Frontal cortex (tissue), 4 donors: ENCODE data around the gene NUP160. TPM values are rescaled to one million over a fixed set of nuclear protein-coding genes. Genes with fewer than 3 reads are reported as not detected.
"Not testable (repeated sequence)": the region's sequence is repeated elsewhere in the genome, so short reads cannot be mapped to it uniquely, and the experiment has no call there.

Source experiments
- DNase-seq, 2 donors: peaks; one replicate each; pipeline ENCODE4 v3.0.0; 2012; ENCODE audit warnings: low spot score in 2 of 2
- FAIRE-seq: peaks from 2 replicates; lab custom pipeline; 2012; peaks lifted over from hg19 to GRCh38; lab: Jason Lieb, UNC
- total RNA-seq: library from RNA; depleted of rRNA; stranded (reverse); fragments of >200 nt; gene quantifications from one replicate; pipeline ENCODE4 v1.2.3, GENCODE V29; 2014
- donor health status: control.
- donor health status: control.
- donor health status: control.

The NUP160 gene
- total RNA-seq, 1 donor from 2014 or later: 57.5 TPM

DNA sequence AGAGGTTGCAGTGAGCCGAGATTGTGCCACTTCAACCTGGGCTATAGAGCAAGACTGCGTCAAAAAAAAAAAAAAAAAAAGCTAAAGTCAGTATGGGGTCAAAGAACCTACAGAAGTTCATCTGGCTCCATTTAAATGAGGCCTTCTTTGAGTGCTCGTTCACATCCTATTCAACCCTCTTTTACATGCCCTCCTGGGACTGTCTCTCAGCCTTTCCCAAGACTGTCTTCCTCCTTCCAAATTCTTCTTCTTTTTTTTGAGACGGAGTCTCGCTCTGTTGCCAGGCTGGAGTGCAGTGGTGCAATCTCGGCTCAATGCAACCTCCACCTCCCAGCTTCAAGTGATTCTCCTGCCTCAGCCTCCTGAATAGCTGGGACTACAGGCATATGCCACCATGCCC, 18.7 kb upstream of the NUP160 start:
- FAIRE-seq, DNase-seq: not testable (repeated sequence)

DNA sequence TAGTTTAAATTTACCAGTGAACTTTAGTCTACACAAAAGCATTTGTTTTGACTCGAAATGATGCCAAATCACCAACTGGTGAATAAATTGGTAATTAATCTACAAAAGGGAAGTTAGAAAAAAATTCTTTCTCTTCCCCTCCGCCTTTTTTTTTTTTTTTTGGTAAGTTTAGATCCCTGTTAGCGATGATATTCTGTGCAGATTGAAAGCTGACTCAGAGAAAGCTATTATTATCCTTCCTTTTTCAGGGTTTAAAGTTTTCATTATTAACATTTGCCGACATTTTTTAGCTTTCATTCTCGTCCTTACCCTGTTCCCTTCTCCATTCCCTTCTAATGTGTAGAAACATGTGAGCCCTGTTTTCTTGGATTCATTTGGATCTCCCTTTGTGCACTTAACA, 16.8 kb upstream of the NUP160 start:
- DNase-seq (no peak), FAIRE-seq (no peak)

DNA sequence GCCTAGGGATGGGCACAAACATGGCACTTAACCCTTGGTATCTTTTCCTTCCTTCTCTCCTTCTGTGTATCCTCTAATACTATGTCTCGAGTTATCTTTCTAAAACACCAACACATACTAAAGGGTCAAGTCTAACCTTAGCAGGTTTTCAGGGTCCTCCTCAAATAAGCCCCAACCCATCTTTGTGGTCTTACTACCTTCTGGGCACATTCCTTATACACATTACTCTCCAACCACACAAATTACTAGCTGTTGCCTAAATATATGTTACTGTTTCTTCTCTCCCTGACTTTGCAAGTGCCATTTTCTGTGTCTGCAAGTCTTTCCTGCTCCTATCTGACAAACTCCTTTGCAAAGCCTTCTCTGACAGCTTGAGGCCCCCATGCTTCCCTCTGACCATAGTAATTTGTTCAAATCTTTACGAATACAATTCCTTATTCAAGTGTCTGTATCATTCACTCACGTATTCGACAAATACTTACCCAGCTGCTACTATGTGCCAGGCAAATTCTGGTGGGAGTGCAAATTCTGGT, 15.8 kb upstream of the NUP160 start:
- FAIRE-seq: no peak

DNA sequence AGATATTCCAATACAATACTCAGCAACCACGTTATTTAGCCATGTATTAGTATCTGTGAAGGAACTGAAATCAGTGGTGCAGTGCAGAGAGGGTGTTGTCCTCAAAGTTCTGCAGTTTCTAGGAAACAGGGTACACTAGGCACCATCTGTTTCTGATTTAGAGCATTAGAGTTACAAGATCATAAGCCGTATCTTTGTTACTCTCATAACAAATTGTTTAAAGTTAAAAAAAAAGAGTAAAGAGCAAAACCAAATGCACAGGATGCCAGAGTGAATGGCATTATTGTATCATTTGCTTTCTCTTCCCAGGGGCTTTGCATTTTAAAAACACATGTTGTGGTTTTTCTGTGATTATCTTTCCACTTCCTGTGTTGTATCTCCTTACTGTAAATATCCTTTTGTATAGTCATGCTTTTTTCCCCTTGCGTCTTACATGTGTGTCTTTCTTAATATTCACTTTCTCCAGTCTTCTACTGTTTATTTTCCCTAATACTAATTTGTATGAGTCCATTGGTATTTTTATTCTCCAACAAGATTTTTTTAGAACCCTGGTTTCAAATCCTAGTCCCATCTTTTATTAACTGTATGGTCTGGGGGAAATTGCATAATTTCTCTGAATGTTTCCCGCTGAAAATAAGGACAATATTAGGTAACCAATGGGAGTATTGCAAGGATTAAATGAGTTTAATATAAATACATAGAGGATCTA, 15.2 kb upstream of the NUP160 start:
- DNase-seq (no peak), FAIRE-seq (no peak)

More for the DNA sequence above, 15.8 kb upstream of the NUP160 start:
- DNase-seq: no peak

DNA sequence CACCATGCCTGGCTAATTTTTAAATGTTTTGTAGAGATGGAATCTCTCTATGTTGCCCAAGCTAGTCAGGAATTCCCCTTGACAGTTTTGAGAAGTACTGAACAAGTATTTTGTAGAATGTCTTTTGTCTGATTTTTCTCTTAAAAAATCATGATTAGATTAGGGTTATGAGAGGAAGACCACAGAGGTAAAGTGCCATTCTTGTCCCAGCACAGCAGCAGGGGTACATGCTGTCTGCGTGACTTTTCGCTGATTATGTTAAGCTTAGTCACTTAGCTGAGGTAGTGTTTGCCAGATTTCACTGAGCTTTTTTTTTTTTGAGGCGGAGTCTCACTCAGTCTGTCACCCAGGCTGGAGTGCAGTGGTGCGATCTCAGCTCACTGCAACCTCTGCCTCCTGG, 13.6 kb upstream of the NUP160 start:
- FAIRE-seq (no peak), DNase-seq (no peak)

DNA sequence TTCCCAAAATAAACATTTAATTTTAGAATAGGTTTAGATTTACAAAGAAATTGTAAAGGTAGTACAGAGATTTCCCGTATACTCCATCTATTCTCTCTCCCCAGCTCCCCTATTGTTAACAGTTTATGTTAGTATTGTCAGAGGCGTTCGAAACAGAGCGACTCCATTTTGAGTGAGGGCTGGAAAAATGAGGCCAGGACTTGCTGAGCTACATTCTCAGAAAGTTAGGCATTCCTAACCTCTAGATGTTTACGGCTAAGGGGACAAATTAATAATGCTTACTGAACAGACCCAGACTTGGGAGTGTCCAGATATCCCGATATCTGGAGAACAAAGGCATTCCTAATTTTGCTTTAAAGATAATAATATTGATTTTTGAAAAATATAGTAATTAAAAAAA, 12.4 kb upstream of the NUP160 start:
- FAIRE-seq (no peak), DNase-seq (no peak)

DNA sequence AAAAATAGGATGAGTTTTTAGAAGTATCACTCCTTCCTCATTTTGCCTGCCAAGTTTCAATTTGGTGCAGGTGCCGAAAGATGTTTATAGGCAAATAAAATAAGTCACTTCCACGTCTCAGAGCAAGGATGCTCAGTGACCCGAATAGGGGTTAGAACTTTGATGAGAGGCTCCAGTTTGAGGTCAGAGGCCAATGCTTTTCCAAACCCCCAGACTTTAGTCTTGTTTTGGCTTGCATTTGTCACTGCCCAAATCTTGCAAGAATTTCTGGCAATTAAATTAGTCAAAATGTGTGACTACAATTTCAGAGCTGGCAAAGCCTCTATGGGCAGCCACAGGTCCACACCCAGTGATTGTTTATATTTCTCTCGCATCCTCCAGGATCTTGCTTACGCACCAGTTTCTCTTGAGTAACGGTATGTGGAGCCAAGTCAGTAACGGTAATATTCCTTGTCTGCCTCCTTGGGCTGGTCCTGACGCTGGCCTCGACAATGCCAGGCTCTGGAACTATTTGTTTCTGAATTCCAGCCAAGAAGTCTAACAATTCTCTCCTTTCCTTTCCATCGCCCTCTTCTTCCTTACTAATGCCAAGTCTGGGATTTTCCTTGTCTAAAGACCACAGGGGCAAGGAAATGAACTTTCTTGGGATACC, 9.9 kb upstream of the NUP160 start:
- DNase-seq: no peak
- FAIRE-seq: no peak

DNA sequence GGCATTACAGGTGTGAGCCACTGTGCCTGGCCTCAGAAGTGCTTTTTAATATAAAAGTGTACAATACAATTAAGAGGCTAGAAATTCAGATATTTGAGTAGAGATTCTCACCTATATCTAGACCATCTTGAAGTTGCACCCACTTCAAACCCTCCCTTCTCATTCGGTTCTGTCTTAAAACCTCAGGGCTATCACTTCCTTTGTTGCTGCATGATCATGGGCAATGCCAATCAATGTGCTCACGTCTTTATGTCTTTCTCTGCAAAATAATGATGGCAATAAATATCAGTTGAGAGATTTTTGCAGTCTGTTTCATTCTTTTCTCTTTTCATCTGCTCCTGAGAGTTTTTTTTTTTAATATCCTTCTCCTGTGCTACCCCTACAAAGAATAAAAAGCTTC, 9.3 kb upstream of the NUP160 start:
- no peak for DNase-seq
- no peak for FAIRE-seq

DNA sequence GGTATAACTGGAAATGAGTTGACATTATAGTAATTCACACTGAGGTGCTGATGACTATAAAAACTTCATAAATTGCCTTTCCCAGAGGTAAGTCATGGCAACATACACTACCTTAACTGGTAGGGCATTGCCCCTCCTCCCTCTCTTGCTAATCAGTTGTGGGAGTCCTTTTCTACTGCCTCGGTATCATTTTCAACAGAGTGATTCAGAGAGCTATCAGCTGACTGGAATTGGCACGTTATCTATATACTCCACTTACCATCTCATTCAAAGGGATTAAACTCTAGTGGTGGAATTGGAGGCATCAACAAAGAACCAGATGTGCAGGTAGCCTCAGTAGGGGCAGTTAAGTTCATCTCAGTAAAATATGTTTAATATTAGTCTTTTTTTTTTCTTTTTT, 8.0 kb upstream of the NUP160 start:
- no peak for DNase-seq
- no peak for FAIRE-seq

DNA sequence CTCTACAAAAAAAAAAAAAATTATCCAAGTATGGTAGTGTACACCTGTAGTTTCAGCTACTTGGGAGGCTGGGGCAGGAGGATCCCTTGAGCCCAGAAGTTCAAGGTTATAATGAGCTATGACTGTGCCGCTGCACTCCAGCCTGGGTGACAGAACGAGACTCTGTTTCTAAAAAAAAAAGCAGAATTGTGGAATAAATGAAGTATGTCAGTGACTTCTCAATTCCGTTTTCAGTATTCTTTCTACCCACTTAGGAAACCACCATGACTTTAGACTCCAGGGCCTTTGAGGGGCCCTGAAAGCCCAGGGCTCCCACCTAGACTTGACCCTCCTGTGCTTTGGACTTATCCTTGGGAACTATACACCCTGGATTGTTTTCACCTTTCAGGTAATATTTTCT, 6.5 kb upstream of the NUP160 start:
- DNase-seq (no peak), FAIRE-seq (no peak)

DNA sequence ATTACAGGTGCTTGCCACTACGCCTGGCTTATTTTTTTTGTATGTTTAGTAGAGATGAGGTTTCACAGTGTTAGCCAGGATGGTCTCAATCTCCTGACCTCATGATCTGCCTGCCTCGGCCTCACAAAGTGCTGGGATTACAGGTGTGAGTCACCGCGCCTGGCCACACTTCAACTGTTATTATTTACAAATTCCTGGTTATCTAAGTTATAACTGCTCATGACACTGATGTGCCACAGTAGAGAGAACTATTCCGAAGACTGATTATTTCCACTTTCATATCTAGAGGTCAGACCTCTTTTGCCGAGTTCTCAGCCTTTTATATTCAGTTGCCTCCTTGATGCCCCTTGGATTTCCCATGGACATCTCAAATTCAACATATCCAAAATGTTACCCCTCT, 3.9 kb upstream of the NUP160 start:
- DNase-seq: no peak
- FAIRE-seq: no peak

DNA sequence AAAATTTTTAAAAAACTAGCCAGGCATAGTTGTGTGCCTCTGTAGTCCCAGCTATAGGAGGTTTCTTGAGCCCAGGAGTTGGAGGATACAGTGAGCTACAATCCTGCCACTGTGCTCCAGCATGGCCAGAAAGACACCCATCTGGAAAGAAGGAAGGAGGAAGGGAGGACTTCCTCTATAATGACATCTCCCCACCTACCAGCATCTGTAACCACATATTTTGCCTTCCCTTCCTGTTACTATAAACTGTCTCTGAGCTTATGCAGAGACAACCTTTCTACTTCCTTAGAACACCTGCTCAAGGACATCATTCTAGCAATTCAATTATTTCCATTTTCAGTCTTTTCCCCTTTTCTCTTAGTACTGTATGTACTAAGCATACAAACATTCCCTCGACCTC, 2.2 kb upstream of the NUP160 start:
- DNase-seq: no peak
- FAIRE-seq: no peak

DNA sequence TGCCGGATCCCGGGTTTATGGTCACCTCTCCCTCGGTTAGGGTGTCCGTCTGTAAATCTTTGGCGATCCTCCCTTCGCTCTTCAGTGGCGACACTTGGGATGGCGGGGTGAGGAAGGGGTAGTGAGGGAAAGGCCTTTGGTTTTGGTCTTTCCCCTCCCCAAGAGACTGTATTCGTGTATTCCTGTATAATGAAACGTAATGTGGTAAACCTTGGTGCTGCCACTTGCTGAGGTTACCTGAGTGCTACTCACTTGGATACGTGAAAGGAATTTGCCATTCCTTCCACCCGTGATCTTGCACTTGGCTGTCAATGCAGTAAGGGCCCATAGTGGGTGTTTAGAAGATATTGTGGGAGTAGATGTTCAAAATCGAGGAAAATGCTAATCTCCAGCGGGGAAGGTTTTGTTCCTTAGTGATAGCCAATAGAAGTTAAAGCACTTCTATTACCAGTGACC, 578 bp upstream of the NUP160 start:
- peak in 1 of 2 donors; percentile 36 for DNase-seq
- FAIRE-seq: no peak

DNA sequence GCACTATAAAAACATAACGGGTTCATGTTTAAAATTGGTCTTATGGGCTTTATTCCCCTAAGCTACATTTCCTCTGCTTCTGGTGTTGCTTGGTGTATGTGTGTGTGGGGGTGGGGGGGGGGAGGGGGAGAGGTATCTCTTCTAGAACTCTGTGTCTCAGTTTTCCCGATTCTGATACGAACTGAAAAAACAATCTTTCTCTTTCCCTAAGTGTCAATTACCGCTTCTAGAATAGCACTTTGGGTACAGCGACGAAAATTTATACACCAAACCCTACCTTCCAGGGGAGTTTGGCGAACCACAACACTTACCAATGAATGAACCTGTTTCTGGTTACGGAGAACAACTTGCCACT, 636 bp downstream of the NUP160 start:
- FAIRE-seq (no peak), DNase-seq (no peak)

DNA sequence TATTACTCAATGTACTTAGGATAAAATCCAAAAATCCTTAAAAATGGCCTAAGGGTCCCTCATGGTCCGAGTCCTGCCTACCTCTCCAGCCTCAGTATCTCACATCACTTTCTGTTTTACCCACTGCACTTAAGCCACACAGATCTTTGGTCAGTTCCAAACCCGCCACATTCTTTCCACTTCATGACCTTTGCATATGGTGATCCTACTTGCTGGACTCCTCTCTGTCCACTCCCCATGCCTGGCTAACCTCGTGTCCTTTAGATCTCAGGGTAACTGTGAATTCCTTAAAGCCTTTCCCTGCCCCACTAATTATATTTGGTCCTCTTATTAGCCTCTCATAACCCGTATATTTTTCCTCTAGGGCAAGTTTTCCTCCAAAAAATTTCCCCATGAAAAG, 1.2 kb downstream of the NUP160 start:
- FAIRE-seq (no peak), DNase-seq (no peak)

DNA sequence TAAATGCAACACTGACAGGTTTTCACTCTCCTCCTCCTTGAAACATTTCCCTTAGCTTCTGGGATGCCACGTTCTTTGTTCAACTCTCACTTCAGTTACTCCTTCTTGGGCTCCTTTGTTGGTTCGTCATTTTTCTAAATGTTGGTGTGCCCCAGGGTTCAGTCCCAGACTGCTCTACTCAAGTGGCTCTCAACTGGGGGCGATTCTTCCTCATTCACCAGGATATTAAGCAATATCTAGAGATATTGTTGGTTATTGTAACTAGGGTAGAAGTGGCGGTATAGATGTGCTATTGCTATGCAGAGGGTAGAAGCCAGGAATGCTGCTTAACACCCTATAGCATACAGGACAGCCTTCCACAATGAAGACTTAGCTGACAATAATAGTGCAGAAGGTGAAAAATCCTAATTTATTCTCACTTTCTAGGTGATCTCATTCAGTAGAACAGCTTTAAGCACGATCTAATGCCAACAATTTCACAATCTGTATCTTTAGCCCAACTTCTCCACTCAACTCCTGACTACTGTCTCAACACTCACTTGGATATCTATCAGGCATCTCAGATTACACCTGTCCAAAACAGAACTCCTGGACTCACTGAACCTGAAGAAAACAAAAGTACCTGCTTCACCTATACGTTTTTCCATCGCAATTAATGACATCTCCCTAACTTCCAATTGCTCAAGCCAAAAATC, 4.6 kb downstream of the NUP160 start:
- FAIRE-seq: no peak
- no peak for DNase-seq

DNA sequence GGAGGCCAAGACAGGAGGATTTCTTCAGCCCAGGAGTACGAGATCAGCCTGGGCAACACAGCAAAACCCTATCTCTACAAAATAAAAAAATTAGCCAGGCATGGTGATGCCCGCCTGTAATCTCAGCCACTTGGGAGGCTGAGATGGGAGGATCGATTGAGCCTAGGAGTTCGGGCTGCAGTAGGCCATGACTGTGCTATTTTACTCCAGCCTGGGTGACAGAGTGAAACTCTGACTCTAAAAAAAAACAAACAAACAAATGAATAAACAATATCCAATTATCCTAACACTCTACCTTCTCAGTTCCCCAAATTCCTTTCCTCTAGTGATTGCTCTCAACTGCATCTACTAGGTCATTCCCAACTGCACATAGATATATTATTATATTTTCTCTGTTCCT, 5.4 kb downstream of the NUP160 start:
- DNase-seq (no peak), FAIRE-seq (no peak)

DNA sequence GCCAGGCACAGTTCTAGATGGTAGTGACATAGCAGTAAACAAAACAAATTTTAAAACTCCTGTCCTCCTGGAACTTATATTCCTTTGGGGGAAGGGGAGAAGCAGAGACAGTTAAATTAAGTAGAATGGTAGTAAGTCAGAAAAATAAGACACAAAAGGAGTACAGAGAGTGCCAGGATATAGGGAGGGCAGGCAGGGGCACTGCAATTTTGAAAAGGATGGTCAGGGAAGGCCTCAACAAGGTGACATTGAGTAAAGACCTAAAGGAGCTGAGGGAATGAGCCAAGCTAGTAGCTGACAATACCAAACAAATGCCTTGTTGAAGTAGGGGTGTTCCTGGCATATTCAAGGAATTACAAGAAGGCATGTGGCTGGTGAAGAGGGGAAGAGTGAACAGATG, 10.2 kb downstream of the NUP160 start:
- DNase-seq: no peak

DNA sequence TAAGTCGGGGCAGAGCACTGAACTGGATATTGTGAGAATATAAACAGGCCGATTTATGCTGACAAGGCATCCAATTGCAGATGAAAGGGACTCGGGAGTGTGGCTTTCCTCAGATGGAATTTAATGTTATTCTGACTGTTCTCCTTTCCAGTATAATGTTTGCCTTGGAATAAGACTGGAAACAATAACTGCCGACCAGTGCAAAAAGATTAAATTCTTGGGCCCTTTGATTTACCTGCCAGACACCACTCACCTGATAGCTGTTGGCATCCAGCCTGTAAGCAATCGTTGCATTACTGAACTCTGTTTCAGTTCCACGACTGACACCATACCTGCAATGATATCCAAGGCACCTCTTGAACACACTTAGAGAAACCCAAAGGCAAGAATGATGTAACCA, 10.9 kb downstream of the NUP160 start:
- FAIRE-seq: no peak
- DNase-seq: no peak

More for the DNA sequence above, 10.2 kb downstream of the NUP160 start:
- no peak for FAIRE-seq

DNA sequence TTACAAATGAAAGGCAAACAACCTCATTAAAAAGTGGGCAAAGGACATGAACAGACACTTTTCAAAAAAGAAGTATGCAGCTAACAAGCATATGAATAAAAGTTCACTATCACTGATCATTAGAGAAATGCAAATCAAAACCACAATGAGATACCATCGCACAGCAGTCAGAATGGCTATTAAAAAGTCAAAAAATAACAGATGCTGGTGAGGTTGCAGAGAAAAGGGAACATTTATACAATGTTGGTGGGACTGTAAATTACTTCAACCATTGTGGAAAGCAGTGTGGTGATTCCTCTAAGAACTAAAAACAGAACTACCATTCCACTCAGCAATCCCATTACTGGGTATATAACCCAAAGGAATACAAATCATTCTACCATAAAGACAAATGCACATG, 18.1 kb downstream of the NUP160 start:
- not testable (repeated sequence) for DNase-seq, FAIRE-seq

DNA sequence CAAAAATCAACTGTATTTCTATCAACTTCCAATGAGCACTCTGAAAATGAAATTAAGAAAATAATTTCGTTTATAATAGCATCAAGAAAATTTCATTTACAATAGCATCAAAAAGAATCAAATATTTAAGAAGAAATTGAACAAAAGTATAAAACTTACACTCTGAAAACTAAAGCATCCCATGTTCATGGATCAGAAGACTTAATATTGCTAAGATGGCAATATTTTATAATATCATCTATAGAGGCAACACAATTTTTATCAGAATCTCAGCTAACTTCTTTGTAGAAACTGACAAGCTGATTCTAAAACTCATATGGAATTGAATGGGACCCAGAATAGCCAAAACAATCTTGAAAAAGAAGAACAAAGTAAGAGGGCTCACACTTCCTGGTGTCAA, 19.9 kb downstream of the NUP160 start:
- DNase-seq (no peak), FAIRE-seq (no peak)
